Astrocyte (in vitro differentiated cells and primary cell): ENCODE data around the gene STX12. TPM values are rescaled to one million over a fixed set of nuclear protein-coding genes. Genes with fewer than 3 reads are reported as not detected.

Source experiments
- DNase-seq: peaks from one replicate; pipeline ENCODE4 v3.0.0-alpha.2; 2010; ENCODE audit warnings: low read depth
- FAIRE-seq: peaks from 2 replicates; lab custom pipeline; 2011; peaks lifted over from hg19 to GRCh38; lab: Jason Lieb, UNC
- H2AFZ ChIP-seq: 2 replicates; pipeline ENCODE4 v1.6.0; 2012; ENCODE audit warnings: low read depth, low read length, inconsistent platforms
- H3K27ac ChIP-seq: 2 replicates; pipeline ENCODE4 v1.5.1; 2011; ENCODE audit warnings: low read depth, low read length, inconsistent platforms
- H3K27me3 ChIP-seq: 2 replicates; pipeline ENCODE4 v1.6.0; 2011; ENCODE audit warnings: low read length, inconsistent platforms; ENCODE audit not compliant: insufficient read depth
- H3K36me3 ChIP-seq: 2 replicates; pipeline ENCODE4 v1.5.1; 2011; ENCODE audit warnings: low read length, inconsistent platforms; ENCODE audit not compliant: insufficient read depth
- H3K4me1 ChIP-seq: 2 replicates; pipeline ENCODE4 v1.5.1; 2011; ENCODE audit warnings: low read length, inconsistent platforms; ENCODE audit not compliant: insufficient read depth
- H3K4me2 ChIP-seq: 2 replicates; pipeline ENCODE4 v1.6.0; 2012; ENCODE audit warnings: low read length, inconsistent platforms
- H3K4me3 ChIP-seq: 2 replicates; pipeline ENCODE4 v1.5.1; 2011; ENCODE audit warnings: low read depth, mild to moderate bottlenecking, low read length, inconsistent platforms; ENCODE audit not compliant: insufficient read depth
- H3K79me2 ChIP-seq: 2 replicates; pipeline ENCODE4 v1.6.0; 2012; ENCODE audit warnings: mild to moderate bottlenecking, low read length, inconsistent platforms; ENCODE audit not compliant: insufficient read depth
- H3K9ac ChIP-seq: 2 replicates; pipeline ENCODE4 v1.6.0; 2012; ENCODE audit warnings: mild to moderate bottlenecking, low read length, inconsistent platforms
- H3K9me3 ChIP-seq: 2 replicates; pipeline ENCODE4 v1.5.1; 2012; ENCODE audit warnings: low read depth, mild to moderate bottlenecking, low read length, inconsistent platforms; ENCODE audit not compliant: insufficient read depth
- H4K20me1 ChIP-seq: 2 replicates; pipeline ENCODE4 v1.6.0; 2012; ENCODE audit warnings: low read length, inconsistent platforms; ENCODE audit not compliant: insufficient read depth
- H3K27ac Mint-ChIP-seq: one replicate; pipeline ENCODE4 v1.8.0; 2021; ENCODE audit warnings: mild to moderate bottlenecking, mixed read lengths; ENCODE audit not compliant: unreplicated experiment
- H3K27me3 Mint-ChIP-seq: one replicate; pipeline ENCODE4 v1.8.0; 2021; ENCODE audit warnings: low read depth, mixed read lengths; ENCODE audit not compliant: unreplicated experiment
- H3K36me3 Mint-ChIP-seq: one replicate; pipeline ENCODE4 v1.8.0; 2021; ENCODE audit warnings: low read depth, mixed read lengths; ENCODE audit not compliant: unreplicated experiment
- H3K4me1 Mint-ChIP-seq: one replicate; pipeline ENCODE4 v1.8.0; 2021; ENCODE audit warnings: low read depth, mixed read lengths; ENCODE audit not compliant: unreplicated experiment
- H3K4me3 Mint-ChIP-seq: one replicate; pipeline ENCODE4 v1.8.0; 2021; ENCODE audit warnings: mild to moderate bottlenecking, moderate library complexity, mixed read lengths; ENCODE audit not compliant: unreplicated experiment
- H3K9me3 Mint-ChIP-seq: one replicate; pipeline ENCODE4 v1.8.0; 2021; ENCODE audit warnings: mild to moderate bottlenecking, mixed read lengths; ENCODE audit not compliant: unreplicated experiment
- EZH2 ChIP-seq: IDR thresholded peaks from 2 replicates; pipeline ENCODE4 v1.6.1; 2012; ENCODE audit warnings: mild to moderate bottlenecking, low read length, inconsistent platforms; ENCODE audit not compliant: insufficient read depth
- total RNA-seq: library from RNA; stranded (reverse); gene quantifications from 2 replicates; pipeline ENCODE4 v1.2.1, GENCODE V29; 2021
- TF ChIP-seq, protein P1 (sequence below): IDR thresholded peaks from 2 replicates; pipeline ENCODE4 v1.5.1; 2011; ENCODE audit warnings: low read depth, mild to moderate bottlenecking, inconsistent platforms, low read length, moderate library complexity; ENCODE audit not compliant: insufficient read depth

The STX12 gene
- total RNA-seq, 1 donor from 2014 or later = 62.1 TPM

- no peaks in the 10 kb centered on the region for H3K9me3 ChIP-seq
- H3K4me3 ChIP-seq = no peak overlapping the region
- H3K27me3 ChIP-seq = no peaks in the 10 kb centered on the region
- no peak overlapping the region for H2AFZ ChIP-seq
- peaks cover 16% of the 10 kb centered on the region for H3K36me3 ChIP-seq
- Mint-ChIP-seq H3K27me3 (no peaks in the 10 kb centered on the region), H3K27ac (no peak overlapping the region), H3K4me1 (no peaks in the 10 kb centered on the region), H3K4me3 (no peak overlapping the region), H3K9me3 (no peaks in the 10 kb centered on the region), H3K36me3 (peaks cover 9% of the 10 kb centered on the region)
- H3K9ac ChIP-seq = no peak overlapping the region
- no peak overlapping the region for H3K27ac ChIP-seq
- FAIRE-seq (no peak), DNase-seq (no peak)
- no peaks in the 10 kb centered on the region for H4K20me1 ChIP-seq
- no peak overlapping the region for H3K4me2 ChIP-seq
- no peaks in the 10 kb centered on the region for H3K79me2 ChIP-seq
- no peaks in the 10 kb centered on the region for H3K4me1 ChIP-seq
- TF ChIP-seq EZH2 = no peak
- TF ChIP-seq, protein P1, sequence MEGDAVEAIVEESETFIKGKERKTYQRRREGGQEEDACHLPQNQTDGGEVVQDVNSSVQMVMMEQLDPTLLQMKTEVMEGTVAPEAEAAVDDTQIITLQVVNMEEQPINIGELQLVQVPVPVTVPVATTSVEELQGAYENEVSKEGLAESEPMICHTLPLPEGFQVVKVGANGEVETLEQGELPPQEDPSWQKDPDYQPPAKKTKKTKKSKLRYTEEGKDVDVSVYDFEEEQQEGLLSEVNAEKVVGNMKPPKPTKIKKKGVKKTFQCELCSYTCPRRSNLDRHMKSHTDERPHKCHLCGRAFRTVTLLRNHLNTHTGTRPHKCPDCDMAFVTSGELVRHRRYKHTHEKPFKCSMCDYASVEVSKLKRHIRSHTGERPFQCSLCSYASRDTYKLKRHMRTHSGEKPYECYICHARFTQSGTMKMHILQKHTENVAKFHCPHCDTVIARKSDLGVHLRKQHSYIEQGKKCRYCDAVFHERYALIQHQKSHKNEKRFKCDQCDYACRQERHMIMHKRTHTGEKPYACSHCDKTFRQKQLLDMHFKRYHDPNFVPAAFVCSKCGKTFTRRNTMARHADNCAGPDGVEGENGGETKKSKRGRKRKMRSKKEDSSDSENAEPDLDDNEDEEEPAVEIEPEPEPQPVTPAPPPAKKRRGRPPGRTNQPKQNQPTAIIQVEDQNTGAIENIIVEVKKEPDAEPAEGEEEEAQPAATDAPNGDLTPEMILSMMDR = no peak
Observed at GRCh38 chr1:27744556-27744955, 28.5 kb upstream of the STX12 start.

GRCh38 chr1:27745466-27745865 lies 27.6 kb upstream of the STX12 start:
- Histone ChIP-seq H3K27ac (no peak overlapping the region), H3K9me3 (no peaks in the 10 kb centered on the region), H2AFZ (no peak overlapping the region), H3K36me3 (peaks cover 21% of the 10 kb centered on the region), H3K27me3 (no peaks in the 10 kb centered on the region), H3K79me2 (no peaks in the 10 kb centered on the region), H3K4me1 (no peaks in the 10 kb centered on the region), H3K4me2 (no peak overlapping the region), H4K20me1 (no peaks in the 10 kb centered on the region), H3K9ac (no peak overlapping the region), H3K4me3 (no peak overlapping the region)
- Mint-ChIP-seq H3K4me1 (no peaks in the 10 kb centered on the region), H3K27ac (no peak overlapping the region), H3K4me3 (no peak overlapping the region), H3K27me3 (no peaks in the 10 kb centered on the region), H3K36me3 (peaks cover 13% of the 10 kb centered on the region), H3K9me3 (no peaks in the 10 kb centered on the region)
- TF ChIP-seq EZH2 = no peak
- TF ChIP-seq, protein P1 = no peak
- FAIRE-seq (no peak), DNase-seq (no peak)

GRCh38 chr1:27752360-27752759 lies 20.7 kb upstream of the STX12 start:
- no peak for TF ChIP-seq EZH2
- TF ChIP-seq, protein P1 = no peak
- H3K27ac ChIP-seq = no peak overlapping the region
- DNase-seq (no peak), FAIRE-seq (no peak)
- peaks cover 21% of the 10 kb centered on the region for H3K36me3 Mint-ChIP-seq
- no peak overlapping the region for H2AFZ ChIP-seq
- no peak overlapping the region for H3K4me2 ChIP-seq
- H3K27me3 Mint-ChIP-seq = no peaks in the 10 kb centered on the region
- no peaks in the 10 kb centered on the region for H3K4me1 ChIP-seq
- H3K27me3 ChIP-seq = no peaks in the 10 kb centered on the region
- H3K9ac ChIP-seq = no peak overlapping the region
- H3K4me3 ChIP-seq = no peak overlapping the region
- no peak overlapping the region for H3K4me3 Mint-ChIP-seq
- H4K20me1 ChIP-seq = no peaks in the 10 kb centered on the region
- peaks cover 9% of the 10 kb centered on the region for H3K4me1 Mint-ChIP-seq
- no peaks in the 10 kb centered on the region for H3K79me2 ChIP-seq
- H3K9me3 ChIP-seq = no peaks in the 10 kb centered on the region
- no peak overlapping the region for H3K27ac Mint-ChIP-seq
- H3K9me3 Mint-ChIP-seq = no peaks in the 10 kb centered on the region
- H3K36me3 ChIP-seq = peaks cover 22% of the 10 kb centered on the region
